ENCODE measurements around the gene HOXD9.

HOXD9 gene

DNA sequence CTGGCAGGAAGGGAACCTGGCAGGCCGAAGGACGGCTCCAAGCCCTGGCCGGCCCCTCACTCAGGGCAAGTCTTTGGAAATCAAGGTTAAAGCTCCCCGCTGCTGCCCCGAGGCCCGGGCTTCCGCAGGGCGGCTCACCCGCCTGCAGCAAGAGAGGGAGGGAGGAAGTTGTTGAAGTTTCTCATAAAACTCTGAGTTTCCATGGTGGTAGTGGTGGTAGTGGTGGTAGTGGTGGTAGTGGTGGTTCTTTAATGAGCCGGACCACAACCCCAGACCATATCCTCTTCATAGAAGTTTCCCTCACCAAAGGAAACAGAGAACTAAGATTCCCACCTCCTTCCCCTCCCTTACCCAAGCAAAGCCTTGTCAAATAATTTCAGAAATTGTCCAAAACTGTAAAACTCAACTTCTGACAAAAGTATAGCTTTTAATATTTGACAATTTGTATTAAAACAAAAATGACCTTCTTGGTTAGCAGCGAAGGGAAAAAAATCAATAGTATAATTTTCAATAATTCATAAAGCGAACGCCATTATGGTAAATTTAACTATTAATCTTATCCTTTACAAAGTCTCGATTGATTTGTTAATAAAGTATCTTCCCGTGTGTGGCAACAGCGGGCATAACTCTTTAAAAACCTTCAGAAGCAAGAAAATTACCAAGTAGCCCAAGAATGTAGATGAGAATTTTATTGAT, 7.4 kb upstream of the HOXD9 start:
- Histone ChIP-seq H3K4me2 (ENCODE audit: low read depth, low read length, poor library complexity, severe bottlenecking) (no peak overlapping the region), H3K27me3 (ENCODE audit: insufficient read depth, low read length, poor library complexity, severe bottlenecking) (peaks cover 74% of the 10 kb centered on the region), H4K20me1 (ENCODE audit: insufficient read depth, low read length, poor library complexity, severe bottlenecking) (no peaks in the 10 kb centered on the region), H2AFZ (ENCODE audit: low read length) (no peak overlapping the region), H3K9ac (ENCODE audit: low read depth, low read length, poor library complexity, severe bottlenecking) (no peak overlapping the region), H3K9me3 (ENCODE audit: insufficient read depth, low read depth, low read length) (no peaks in the 10 kb centered on the region), H3K79me2 (ENCODE audit: insufficient read depth, low read length) (no peaks in the 10 kb centered on the region), H3K9me2 (replicated peaks; ENCODE audit: low read depth, low read length) (no peaks in the 10 kb centered on the region), H3F3A (ENCODE audit: low read depth) (0 out of 2 replicates have a peak, but pooled peaks cover 4% of the 10 kb centered on the region), H3K4me3 (ENCODE audit: low read length, poor library complexity, severe bottlenecking) (no peak overlapping the region), H3K4me1 (ENCODE audit: insufficient read depth, low read length, poor library complexity, severe bottlenecking) (peaks cover 10% of the 10 kb centered on the region), H3K36me3 (ENCODE audit: insufficient read depth, low read length) (no peaks in the 10 kb centered on the region)
- peak; percentile 21; the same call in 1 of the 2 replicates for TF ChIP-seq EZH2phosphoT487 (IDR thresholded peaks at IDR 0.05; ENCODE audit: borderline replicate concordance)
- no peak for TF ChIP-seq CTCF (conservative IDR thresholded peaks at IDR 0.05; ENCODE audit: low read length)

DNA sequence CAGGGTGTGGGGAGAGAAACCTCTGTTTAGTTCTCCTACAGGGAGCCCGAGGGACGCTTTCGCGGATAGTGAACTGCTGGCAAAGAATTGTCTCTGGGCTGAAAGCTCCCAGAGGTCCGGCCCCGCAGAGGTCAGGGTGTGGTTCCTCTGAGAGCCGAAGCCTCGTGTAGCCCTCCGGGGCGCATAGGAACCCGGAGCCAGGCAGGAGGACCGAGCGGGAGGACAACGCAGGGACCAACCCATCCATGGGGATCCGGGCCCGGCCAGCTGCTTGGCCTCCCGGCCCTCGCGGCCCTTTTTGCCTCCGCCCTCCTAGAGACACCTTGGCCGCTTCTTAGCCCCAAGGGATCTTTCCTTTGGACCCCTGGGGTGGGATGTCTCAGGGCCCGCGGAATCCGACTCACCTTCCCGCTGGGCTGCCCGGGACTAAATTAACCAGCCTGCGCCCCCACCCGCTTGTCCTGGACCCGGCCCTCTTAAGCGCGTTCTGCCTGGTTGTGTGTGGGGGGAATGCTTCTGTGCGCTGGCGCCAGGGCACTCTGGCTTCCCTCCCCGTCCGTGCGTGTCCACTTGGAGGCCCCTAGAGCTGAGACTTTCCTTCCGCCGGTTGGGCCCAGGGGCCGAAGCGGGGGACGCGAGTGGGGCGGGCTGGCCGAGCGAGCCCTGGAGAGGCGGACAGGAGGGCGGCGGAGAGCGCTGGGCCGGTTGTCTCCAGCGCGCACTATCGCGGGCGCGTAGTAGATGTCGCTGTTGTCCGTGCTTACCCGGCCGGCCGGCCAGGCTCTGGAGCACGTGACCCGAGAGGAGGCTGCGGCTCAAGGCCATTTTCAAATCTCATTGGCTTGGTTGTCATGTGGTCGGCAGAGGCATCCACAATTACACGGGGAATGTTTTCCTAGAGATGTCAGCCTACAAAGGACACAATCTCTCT, 6.4 kb upstream of the HOXD9 start, which contains the start of gene HOXD10:
TSS of gene HOXD10 (plus strand) at position 896 of the 931 bp plus-strand sequence. CDS start 56 bp downstream, outside the sequence.
- Histone ChIP-seq H3F3A (ENCODE audit: low read depth) (0 out of 2 replicates have a peak, but pooled peaks cover 4% of the 10 kb centered on the region), H3K27me3 (ENCODE audit: insufficient read depth, low read length, poor library complexity, severe bottlenecking) (peaks cover 77% of the 10 kb centered on the region), H3K9me2 (replicated peaks; ENCODE audit: low read depth, low read length) (no peaks in the 10 kb centered on the region), H3K9ac (ENCODE audit: low read depth, low read length, poor library complexity, severe bottlenecking) (no peak within 1 kb of the TSS), H3K4me2 (ENCODE audit: low read depth, low read length, poor library complexity, severe bottlenecking) (no peak within 1 kb of the TSS), H3K4me3 (ENCODE audit: low read length, poor library complexity, severe bottlenecking) (no peak within 1 kb of the TSS), H2AFZ (ENCODE audit: low read length) (no peak within 1 kb of the TSS), H3K36me3 (ENCODE audit: insufficient read depth, low read length) (no peaks in the 10 kb centered on the region), H3K9me3 (ENCODE audit: insufficient read depth, low read depth, low read length) (no peaks in the 10 kb centered on the region), H3K79me2 (ENCODE audit: insufficient read depth, low read length) (no peaks in the 10 kb centered on the region), H4K20me1 (ENCODE audit: insufficient read depth, low read length, poor library complexity, severe bottlenecking) (no peaks in the 10 kb centered on the region), H3K4me1 (ENCODE audit: insufficient read depth, low read length, poor library complexity, severe bottlenecking) (peaks cover 10% of the 10 kb centered on the region)
- TF ChIP-seq CTCF (conservative IDR thresholded peaks at IDR 0.05; ENCODE audit: low read length) (no peak), EZH2phosphoT487 (IDR thresholded peaks at IDR 0.05; ENCODE audit: borderline replicate concordance) (no peak)

GRCh38 chr2:176117162-176117822, 5.2 kb upstream of the HOXD9 start:
- no peaks in the 10 kb centered on the region for H3K79me2 ChIP-seq (ENCODE audit: insufficient read depth, low read length)
- peaks cover 10% of the 10 kb centered on the region for H3K4me1 ChIP-seq (ENCODE audit: insufficient read depth, low read length, poor library complexity, severe bottlenecking)
- H3K4me2 ChIP-seq (ENCODE audit: low read depth, low read length, poor library complexity, severe bottlenecking), result no peak overlapping the region
- TF ChIP-seq CTCF (conservative IDR thresholded peaks at IDR 0.05; ENCODE audit: low read length), result no peak
- no peak for TF ChIP-seq EZH2phosphoT487 (IDR thresholded peaks at IDR 0.05; ENCODE audit: borderline replicate concordance)
- H3K9me2 ChIP-seq (replicated peaks; ENCODE audit: low read depth, low read length), result no peaks in the 10 kb centered on the region
- H2AFZ ChIP-seq (ENCODE audit: low read length), result no peak overlapping the region
- H3K36me3 ChIP-seq (ENCODE audit: insufficient read depth, low read length), result no peaks in the 10 kb centered on the region
- 0 out of 2 replicates have a peak, but pooled peaks cover 4% of the 10 kb centered on the region for H3F3A ChIP-seq (ENCODE audit: low read depth)
- H4K20me1 ChIP-seq (ENCODE audit: insufficient read depth, low read length, poor library complexity, severe bottlenecking), result no peaks in the 10 kb centered on the region
- H3K27me3 ChIP-seq (ENCODE audit: insufficient read depth, low read length, poor library complexity, severe bottlenecking), result peaks cover 72% of the 10 kb centered on the region
- no peak overlapping the region for H3K4me3 ChIP-seq (ENCODE audit: low read length, poor library complexity, severe bottlenecking)
- no peaks in the 10 kb centered on the region for H3K9me3 ChIP-seq (ENCODE audit: insufficient read depth, low read depth, low read length)
- H3K9ac ChIP-seq (ENCODE audit: low read depth, low read length, poor library complexity, severe bottlenecking), result no peak overlapping the region

Measured in Loucy (cell line).